Sigmoid colon (tissue), 4 donors: ENCODE measurements around the gene MARK3.

Source experiments
- POLR2A ChIP-seq, 2 donors: fragments of 450-650 bp; IDR thresholded peaks; one replicate each; pipeline ENCODE4 v1.6.1; 2016; ENCODE audit warnings: antibody characterized with exemption in 2 of 2, mild to moderate bottlenecking in 2 of 2, moderate library complexity in 2 of 2
- POLR2AphosphoS5 ChIP-seq, 4 donors: sonication (generic); formaldehyde crosslinking; IDR thresholded peaks; one replicate each; pipeline ENCODE4 v1.6.1; 2017; ENCODE audit warnings: antibody characterized with exemption in 4 of 4
- TF ChIP-seq, protein P1 (sequence below), 4 experiments: fragments of 450-650 bp in 3 of 4; fragments of 200-600 bp in 1 of 4; IDR thresholded peaks; one replicate each; pipeline ENCODE4 v1.5.1; 2016 to 2019; ENCODE audit warnings: antibody characterized with exemption in 4 of 4, mild to moderate bottlenecking in 3 of 4, moderate library complexity in 2 of 4

DNA sequence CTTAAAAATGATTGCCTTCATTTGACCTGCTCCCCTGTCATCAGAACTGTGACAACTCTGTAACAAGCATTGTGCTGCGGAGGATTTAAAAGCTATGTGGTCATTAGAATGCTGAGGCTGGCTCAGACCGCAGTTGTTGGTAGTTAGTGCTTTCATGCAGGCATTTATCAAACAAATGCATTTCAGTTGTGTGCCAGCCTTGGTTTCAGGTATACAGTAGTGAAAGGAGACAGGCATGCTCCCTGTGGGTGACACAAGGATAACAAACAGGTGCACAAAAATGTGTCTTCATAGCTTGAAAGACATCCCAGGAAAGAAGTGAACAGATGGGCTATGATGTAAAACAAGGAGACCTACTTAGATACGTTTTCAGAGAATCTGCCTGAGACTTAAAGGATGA lies 60.6 kb downstream of the MARK3 start:
- TF ChIP-seq, protein P1, sequence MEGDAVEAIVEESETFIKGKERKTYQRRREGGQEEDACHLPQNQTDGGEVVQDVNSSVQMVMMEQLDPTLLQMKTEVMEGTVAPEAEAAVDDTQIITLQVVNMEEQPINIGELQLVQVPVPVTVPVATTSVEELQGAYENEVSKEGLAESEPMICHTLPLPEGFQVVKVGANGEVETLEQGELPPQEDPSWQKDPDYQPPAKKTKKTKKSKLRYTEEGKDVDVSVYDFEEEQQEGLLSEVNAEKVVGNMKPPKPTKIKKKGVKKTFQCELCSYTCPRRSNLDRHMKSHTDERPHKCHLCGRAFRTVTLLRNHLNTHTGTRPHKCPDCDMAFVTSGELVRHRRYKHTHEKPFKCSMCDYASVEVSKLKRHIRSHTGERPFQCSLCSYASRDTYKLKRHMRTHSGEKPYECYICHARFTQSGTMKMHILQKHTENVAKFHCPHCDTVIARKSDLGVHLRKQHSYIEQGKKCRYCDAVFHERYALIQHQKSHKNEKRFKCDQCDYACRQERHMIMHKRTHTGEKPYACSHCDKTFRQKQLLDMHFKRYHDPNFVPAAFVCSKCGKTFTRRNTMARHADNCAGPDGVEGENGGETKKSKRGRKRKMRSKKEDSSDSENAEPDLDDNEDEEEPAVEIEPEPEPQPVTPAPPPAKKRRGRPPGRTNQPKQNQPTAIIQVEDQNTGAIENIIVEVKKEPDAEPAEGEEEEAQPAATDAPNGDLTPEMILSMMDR (IDR thresholded peaks at IDR 0.05), result no peak
- TF ChIP-seq POLR2A (IDR thresholded peaks at IDR 0.05), result no peak
- no peak for TF ChIP-seq POLR2AphosphoS5 (IDR thresholded peaks at IDR 0.05)
